Measurements from ENCODE around the gene SF3B6. TPM values are rescaled to one million over a fixed set of nuclear protein-coding genes. Genes with fewer than 3 reads are reported as not detected.

The SF3B6 gene
- total RNA-seq, 1 experiment from 2014 or later, result 184 TPM

GRCh38 chr2:24065341-24065740, 10.8 kb downstream of the SF3B6 start:
- Mint-ChIP-seq H3K4me3 (ENCODE audit: unreplicated experiment) (no peak overlapping the region), H3K27ac (ENCODE audit: unreplicated experiment) (no peak overlapping the region), H3K27me3 (ENCODE audit: insufficient read depth, unreplicated experiment) (no peaks in the 10 kb centered on the region), H3K9me3 (ENCODE audit: unreplicated experiment) (no peaks in the 10 kb centered on the region), H3K4me1 (ENCODE audit: low read depth, unreplicated experiment) (no peaks in the 10 kb centered on the region), H3K36me3 (ENCODE audit: insufficient read depth, unreplicated experiment) (peaks cover 43% of the 10 kb centered on the region)
- CTCF ChIA-PET, result no interaction called here
- intact Hi-C loops (cut with micrococcal nuclease; ENCODE audit: unreplicated experiment), result no loop called here
- H3K4me3 ChIP-seq (ENCODE audit: low read depth, low read length), result no peak overlapping the region
- DNase-seq, result no peak
- peaks cover 4% of the 10 kb centered on the region for H3K36me3 ChIP-seq (ENCODE audit: control insufficient read depth, insufficient read depth, low read length)
- no peak for TF ChIP-seq CTCF (IDR thresholded peaks at IDR 0.05; ENCODE audit: insufficient read depth in 1 of 2, low read depth in 1 of 2, low read length in 1 of 2, severe bottlenecking in 1 of 2, unreplicated experiment in 1 of 2)
- no peaks in the 10 kb centered on the region for H3K4me1 ChIP-seq
- H3K27me3 ChIP-seq (replicated peaks; ENCODE audit: control insufficient read depth, insufficient read depth, low read length), result no peaks in the 10 kb centered on the region
- BruUV-seq (replicated peaks), result no TSS peak
- POLR2A ChIA-PET, result no interaction called here
- no peaks in the 10 kb centered on the region for H3K9me3 ChIP-seq

- CTCF ChIA-PET, result no interaction called here
- POLR2A ChIA-PET, result no interaction called here
- H3K4me3 Mint-ChIP-seq (ENCODE audit: unreplicated experiment), result no peak overlapping the region
- DNase-seq, result no peak
- intact Hi-C loops (cut with micrococcal nuclease; ENCODE audit: unreplicated experiment), result no loop called here
- no peaks in the 10 kb centered on the region for H3K36me3 ChIP-seq (ENCODE audit: control insufficient read depth, insufficient read depth, low read length)
- no peaks in the 10 kb centered on the region for H3K27me3 Mint-ChIP-seq (ENCODE audit: insufficient read depth, unreplicated experiment)
- H3K9me3 ChIP-seq, result no peaks in the 10 kb centered on the region
- no peaks in the 10 kb centered on the region for H3K4me1 Mint-ChIP-seq (ENCODE audit: low read depth, unreplicated experiment)
- no peaks in the 10 kb centered on the region for H3K4me1 ChIP-seq
- H3K27ac Mint-ChIP-seq (ENCODE audit: unreplicated experiment), result no peak overlapping the region
- BruUV-seq (replicated peaks), result no TSS peak
- H3K9me3 Mint-ChIP-seq (ENCODE audit: unreplicated experiment), result no peaks in the 10 kb centered on the region
- TF ChIP-seq CTCF (IDR thresholded peaks at IDR 0.05; ENCODE audit: insufficient read depth in 1 of 2, low read depth in 1 of 2, low read length in 1 of 2, severe bottlenecking in 1 of 2, unreplicated experiment in 1 of 2), result no peak
- no peak overlapping the region for H3K4me3 ChIP-seq (ENCODE audit: low read depth, low read length)
- H3K36me3 Mint-ChIP-seq (ENCODE audit: insufficient read depth, unreplicated experiment), result peaks cover 4% of the 10 kb centered on the region
- H3K27me3 ChIP-seq (replicated peaks; ENCODE audit: control insufficient read depth, insufficient read depth, low read length), result no peaks in the 10 kb centered on the region
Observed at GRCh38 chr2:24058564-24059271, 17.4 kb downstream of the SF3B6 start.

- POLR2A ChIA-PET, result no interaction called here
- H3K4me3 ChIP-seq (ENCODE audit: low read depth, low read length), result no peak overlapping the region
- no peaks in the 10 kb centered on the region for H3K4me1 ChIP-seq
- Mint-ChIP-seq H3K9me3 (ENCODE audit: unreplicated experiment) (no peaks in the 10 kb centered on the region), H3K4me1 (ENCODE audit: low read depth, unreplicated experiment) (no peaks in the 10 kb centered on the region), H3K27ac (ENCODE audit: unreplicated experiment) (no peak overlapping the region), H3K36me3 (ENCODE audit: insufficient read depth, unreplicated experiment) (peaks cover 4% of the 10 kb centered on the region), H3K4me3 (ENCODE audit: unreplicated experiment) (no peak overlapping the region), H3K27me3 (ENCODE audit: insufficient read depth, unreplicated experiment) (no peaks in the 10 kb centered on the region)
- H3K27me3 ChIP-seq (replicated peaks; ENCODE audit: control insufficient read depth, insufficient read depth, low read length), result no peaks in the 10 kb centered on the region
- intact Hi-C loops (cut with micrococcal nuclease; ENCODE audit: unreplicated experiment), result no loop called here
- H3K36me3 ChIP-seq (ENCODE audit: control insufficient read depth, insufficient read depth, low read length), result no peaks in the 10 kb centered on the region
- CTCF ChIA-PET, result no interaction called here
- BruUV-seq (replicated peaks), result no TSS peak
- H3K9me3 ChIP-seq, result no peaks in the 10 kb centered on the region
- no peak for TF ChIP-seq CTCF (IDR thresholded peaks at IDR 0.05; ENCODE audit: insufficient read depth in 1 of 2, low read depth in 1 of 2, low read length in 1 of 2, severe bottlenecking in 1 of 2, unreplicated experiment in 1 of 2)
- DNase-seq, result no peak
Observed at GRCh38 chr2:24055750-24056149, 20.4 kb downstream of the SF3B6 start.
